ENCODE measurements around the gene COA4.

GRCh38 chr11:73907191-73907590 lies 30.5 kb upstream of the COA4 start:
- TF ChIP-seq, protein P1, sequence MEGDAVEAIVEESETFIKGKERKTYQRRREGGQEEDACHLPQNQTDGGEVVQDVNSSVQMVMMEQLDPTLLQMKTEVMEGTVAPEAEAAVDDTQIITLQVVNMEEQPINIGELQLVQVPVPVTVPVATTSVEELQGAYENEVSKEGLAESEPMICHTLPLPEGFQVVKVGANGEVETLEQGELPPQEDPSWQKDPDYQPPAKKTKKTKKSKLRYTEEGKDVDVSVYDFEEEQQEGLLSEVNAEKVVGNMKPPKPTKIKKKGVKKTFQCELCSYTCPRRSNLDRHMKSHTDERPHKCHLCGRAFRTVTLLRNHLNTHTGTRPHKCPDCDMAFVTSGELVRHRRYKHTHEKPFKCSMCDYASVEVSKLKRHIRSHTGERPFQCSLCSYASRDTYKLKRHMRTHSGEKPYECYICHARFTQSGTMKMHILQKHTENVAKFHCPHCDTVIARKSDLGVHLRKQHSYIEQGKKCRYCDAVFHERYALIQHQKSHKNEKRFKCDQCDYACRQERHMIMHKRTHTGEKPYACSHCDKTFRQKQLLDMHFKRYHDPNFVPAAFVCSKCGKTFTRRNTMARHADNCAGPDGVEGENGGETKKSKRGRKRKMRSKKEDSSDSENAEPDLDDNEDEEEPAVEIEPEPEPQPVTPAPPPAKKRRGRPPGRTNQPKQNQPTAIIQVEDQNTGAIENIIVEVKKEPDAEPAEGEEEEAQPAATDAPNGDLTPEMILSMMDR (IDR thresholded peaks at IDR 0.05): no peak
- no peak for TF ChIP-seq POLR2AphosphoS5 (IDR thresholded peaks at IDR 0.05; ENCODE audit: low read depth, low read length)
